Caco-2 (cell line): ENCODE results near the gene HSPG2. TPM values are rescaled to one million over a fixed set of nuclear protein-coding genes. Genes with fewer than 3 reads are reported as not detected.

ENCODE experiments used
- BruUV-seq: library from RNA; stranded (reverse); fragments of 400-500 nt; replicated peaks from 2 replicates; lab custom pipeline; 2021; lab: Mats Ljungman, UMichigan
- CTCF ChIA-PET: fragments of 300-600 bp; sonication (Branson Sonifier 250); formaldehyde crosslinking; loops from one replicate; lab custom pipeline; 2022; ENCODE audit warnings: antibody characterized with exemption; lab: Charles Lee
- POLR2A ChIA-PET: fragments of 300-600 bp; sonication (Branson Sonifier 250); formaldehyde crosslinking; loops from one replicate; lab custom pipeline; 2022; ENCODE audit warnings: antibody characterized with exemption; lab: Charles Lee
- DNase-seq, 2 experiments: peaks; one replicate each; pipeline versions ENCODE4 v3.0.0 to v3.0.0-alpha.2; 2020 to 2022
- H3K27me3 ChIP-seq: replicated peaks from 2 replicates; pipeline ENCODE4 v1.6.0; 2011; ENCODE audit warnings: low read length; ENCODE audit not compliant: control insufficient read depth, insufficient read depth
- H3K36me3 ChIP-seq: 2 replicates; pipeline ENCODE4 v1.5.1; 2011; ENCODE audit warnings: low read length; ENCODE audit not compliant: control insufficient read depth, insufficient read depth
- H3K4me1 ChIP-seq: fragments of 250-450 bp; sonication (Bioruptor Pico); 2 replicates; pipeline ENCODE4 v1.5.1; 2020; ENCODE audit warnings: mild to moderate bottlenecking
- H3K4me3 ChIP-seq: 2 replicates; pipeline ENCODE4 v1.5.1; 2011; ENCODE audit warnings: low read depth, mild to moderate bottlenecking, control low read depth, low read length
- H3K9me3 ChIP-seq: fragments of 250-450 bp; sonication (Bioruptor Pico); 2 replicates; pipeline ENCODE4 v1.5.1; 2020; ENCODE audit warnings: mild to moderate bottlenecking, moderate library complexity
- H3K27ac Mint-ChIP-seq: one replicate; pipeline ENCODE4 v1.8.0; 2022; ENCODE audit warnings: mixed read lengths; ENCODE audit not compliant: unreplicated experiment
- H3K27me3 Mint-ChIP-seq: one replicate; pipeline ENCODE4 v1.8.0; 2022; ENCODE audit warnings: mixed read lengths; ENCODE audit not compliant: insufficient read depth, unreplicated experiment
- H3K36me3 Mint-ChIP-seq: one replicate; pipeline ENCODE4 v1.8.0; 2022; ENCODE audit warnings: mild to moderate bottlenecking, mixed read lengths; ENCODE audit not compliant: insufficient read depth, unreplicated experiment
- H3K4me1 Mint-ChIP-seq: one replicate; pipeline ENCODE4 v1.8.0; 2022; ENCODE audit warnings: low read depth, mixed read lengths; ENCODE audit not compliant: unreplicated experiment
- H3K4me3 Mint-ChIP-seq: one replicate; pipeline ENCODE4 v1.8.0; 2022; ENCODE audit warnings: mild to moderate bottlenecking, moderate library complexity, mixed read lengths; ENCODE audit not compliant: unreplicated experiment
- H3K9me3 Mint-ChIP-seq: one replicate; pipeline ENCODE4 v1.8.0; 2022; ENCODE audit warnings: mixed read lengths; ENCODE audit not compliant: unreplicated experiment
- intact Hi-C: fragments of 100-400 bp; cut with micrococcal nuclease; formaldehyde crosslinking; loops from one replicate; pipeline ENCODE4 v1.10.0; 2022; ENCODE audit not compliant: unreplicated experiment
- total RNA-seq: library from RNA; stranded (reverse); gene quantifications from 2 replicates; pipeline ENCODE4 v1.2.3, GENCODE V29; 2022
- TF ChIP-seq, protein P1 (sequence below), 2 experiments: fragments of 200-600 bp in 1 of 2; IDR thresholded peaks; 1 replicate in 1 of 2; 2 replicates in 1 of 2; pipeline versions ENCODE4 v1.5.1 to v1.8.0; 2011 to 2022; ENCODE audit warnings: antibody characterized with exemption in 1 of 2, control low read depth in 1 of 2, inconsistent platforms in 1 of 2, low read depth in 1 of 2, low read length in 1 of 2, mild to moderate bottlenecking in 1 of 2, moderate library complexity in 1 of 2; ENCODE audit not compliant: insufficient read depth in 1 of 2, severe bottlenecking in 1 of 2, unreplicated experiment in 1 of 2

The HSPG2 gene
- total RNA-seq, 1 experiment from 2014 or later = 237 TPM

DNA sequence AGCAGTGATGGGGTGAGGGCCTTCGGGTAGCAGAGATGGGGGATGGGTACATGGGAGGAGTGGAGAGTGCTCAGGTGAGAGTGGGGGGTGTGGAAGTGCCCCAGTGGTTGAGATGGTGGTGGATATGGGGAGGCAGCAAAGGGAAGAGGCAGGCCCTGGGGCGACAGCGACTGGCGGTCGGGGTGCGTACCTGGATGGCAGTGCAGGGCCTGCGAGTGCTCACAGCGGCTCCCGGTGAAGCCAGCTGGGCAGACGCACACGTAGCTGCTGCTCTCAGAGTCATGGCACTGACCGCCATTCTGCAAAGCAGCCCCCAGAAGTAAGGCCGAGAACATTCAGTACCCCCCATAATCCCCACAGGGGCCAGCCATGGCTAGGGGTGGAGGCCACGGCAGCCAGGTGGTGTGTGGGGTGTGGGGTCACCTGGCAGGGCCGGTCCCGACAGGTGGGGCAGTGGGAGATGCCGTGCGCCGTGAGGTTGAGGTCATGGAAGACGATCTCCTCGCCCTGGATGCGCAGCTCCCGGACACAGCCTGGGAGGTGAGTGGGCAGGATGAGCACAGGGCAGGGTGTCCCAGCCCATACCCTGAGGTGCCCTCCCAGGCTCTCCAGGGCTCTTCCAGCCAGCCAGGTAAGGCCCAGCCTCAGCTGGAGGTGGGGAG is 106.2 kb downstream of the HSPG2 start:
- intact Hi-C loops = no loop called here
- Mint-ChIP-seq H3K4me1 (no peaks in the 10 kb centered on the region), H3K36me3 (peaks cover 81% of the 10 kb centered on the region), H3K27me3 (no peaks in the 10 kb centered on the region), H3K27ac (peak overlapping the region; percentile 42), H3K4me3 (no peak overlapping the region), H3K9me3 (no peaks in the 10 kb centered on the region)
- Histone ChIP-seq H3K4me3 (no peak overlapping the region), H3K9me3 (no peaks in the 10 kb centered on the region), H3K4me1 (no peaks in the 10 kb centered on the region), H3K27me3 (no peaks in the 10 kb centered on the region), H3K36me3 (peaks cover 7% of the 10 kb centered on the region)
- BruUV-seq = no TSS peak
- ChIA-PET POLR2A (no interaction called here), CTCF (no interaction called here)
- DNase-seq = no peak
- TF ChIP-seq, protein P1, sequence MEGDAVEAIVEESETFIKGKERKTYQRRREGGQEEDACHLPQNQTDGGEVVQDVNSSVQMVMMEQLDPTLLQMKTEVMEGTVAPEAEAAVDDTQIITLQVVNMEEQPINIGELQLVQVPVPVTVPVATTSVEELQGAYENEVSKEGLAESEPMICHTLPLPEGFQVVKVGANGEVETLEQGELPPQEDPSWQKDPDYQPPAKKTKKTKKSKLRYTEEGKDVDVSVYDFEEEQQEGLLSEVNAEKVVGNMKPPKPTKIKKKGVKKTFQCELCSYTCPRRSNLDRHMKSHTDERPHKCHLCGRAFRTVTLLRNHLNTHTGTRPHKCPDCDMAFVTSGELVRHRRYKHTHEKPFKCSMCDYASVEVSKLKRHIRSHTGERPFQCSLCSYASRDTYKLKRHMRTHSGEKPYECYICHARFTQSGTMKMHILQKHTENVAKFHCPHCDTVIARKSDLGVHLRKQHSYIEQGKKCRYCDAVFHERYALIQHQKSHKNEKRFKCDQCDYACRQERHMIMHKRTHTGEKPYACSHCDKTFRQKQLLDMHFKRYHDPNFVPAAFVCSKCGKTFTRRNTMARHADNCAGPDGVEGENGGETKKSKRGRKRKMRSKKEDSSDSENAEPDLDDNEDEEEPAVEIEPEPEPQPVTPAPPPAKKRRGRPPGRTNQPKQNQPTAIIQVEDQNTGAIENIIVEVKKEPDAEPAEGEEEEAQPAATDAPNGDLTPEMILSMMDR (IDR thresholded peaks at IDR 0.05; ENCODE audit: insufficient read depth in 1 of 2, low read depth in 1 of 2, low read length in 1 of 2, severe bottlenecking in 1 of 2, unreplicated experiment in 1 of 2) = no peak

DNA sequence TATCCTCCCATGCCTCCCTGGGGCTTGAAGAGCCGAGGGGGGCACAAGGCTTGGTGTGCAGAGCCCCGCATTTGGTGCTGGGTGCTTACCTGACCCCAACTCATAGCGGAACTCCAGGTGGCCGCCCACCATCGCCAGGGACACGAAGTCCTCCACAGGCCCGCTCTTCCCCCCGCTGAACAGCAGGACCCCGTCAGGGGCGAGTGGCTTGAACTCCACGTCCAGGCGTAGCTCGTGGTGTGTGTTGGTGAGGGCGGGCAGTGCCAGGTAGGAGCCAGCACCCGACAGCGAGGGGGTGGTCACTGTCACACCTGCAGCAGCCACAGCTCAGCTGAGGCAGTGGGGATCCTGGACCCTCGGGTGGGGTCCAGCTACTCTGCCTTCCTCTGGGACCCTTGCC is 107.8 kb downstream of the HSPG2 start:
- intact Hi-C loops = no loop called here
- H3K4me3 ChIP-seq = no peak overlapping the region
- no TSS peak for BruUV-seq
- TF ChIP-seq, protein P1 (IDR thresholded peaks at IDR 0.05; ENCODE audit: insufficient read depth in 1 of 2, low read depth in 1 of 2, low read length in 1 of 2, severe bottlenecking in 1 of 2, unreplicated experiment in 1 of 2) = no peak
- H3K4me1 ChIP-seq = no peaks in the 10 kb centered on the region
- no peaks in the 10 kb centered on the region for H3K27me3 Mint-ChIP-seq
- peaks cover 2% of the 10 kb centered on the region; the same call in 1 of the 2 replicates for H3K36me3 ChIP-seq
- DNase-seq = no peak
- no peaks in the 10 kb centered on the region for H3K9me3 Mint-ChIP-seq
- no peaks in the 10 kb centered on the region for H3K27me3 ChIP-seq
- no peaks in the 10 kb centered on the region for H3K9me3 ChIP-seq
- H3K27ac Mint-ChIP-seq = no peak overlapping the region
- H3K4me3 Mint-ChIP-seq = no peak overlapping the region
- ChIA-PET POLR2A (no interaction called here), CTCF (no interaction called here)
- H3K36me3 Mint-ChIP-seq = peaks cover 65% of the 10 kb centered on the region
- H3K4me1 Mint-ChIP-seq = no peaks in the 10 kb centered on the region

DNA sequence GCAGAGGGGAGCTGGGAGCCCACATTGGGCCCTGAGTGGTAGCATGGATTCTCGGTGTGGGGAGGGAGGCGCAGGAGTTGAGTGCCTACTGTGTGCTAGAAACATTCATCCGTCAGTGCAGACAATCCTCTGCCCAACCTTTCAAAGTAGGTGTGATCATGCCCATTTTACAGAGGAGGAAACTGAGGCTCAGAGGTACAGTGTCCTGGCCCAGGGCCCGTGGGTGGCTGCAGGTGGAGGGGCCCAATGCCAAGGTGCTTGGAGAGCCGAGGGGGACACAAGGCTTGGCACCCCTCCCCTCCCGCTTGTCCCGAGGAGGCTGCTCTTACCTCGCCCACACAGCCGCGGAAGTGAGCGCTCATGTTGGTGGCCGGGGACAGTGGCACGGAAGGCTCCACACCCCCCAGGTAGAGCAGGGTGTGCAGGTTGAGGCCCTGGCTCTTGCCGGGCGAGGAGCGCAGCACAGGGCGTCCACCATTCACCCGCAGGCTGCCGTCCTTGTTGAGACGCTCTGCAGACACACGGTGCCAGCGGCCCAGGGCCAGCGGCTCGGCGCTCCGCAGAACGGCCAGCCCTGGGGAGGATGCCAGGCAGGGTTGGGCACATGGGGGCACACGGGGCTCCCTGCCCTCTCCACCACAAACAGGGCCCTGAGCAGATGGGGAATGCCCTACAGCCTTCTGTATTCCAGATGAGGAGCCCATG is 108.5 kb downstream of the HSPG2 start:
- CTCF ChIA-PET = no interaction called here
- BruUV-seq = no TSS peak
- H3K27ac Mint-ChIP-seq = no peak overlapping the region

More for the DNA sequence above, 108.5 kb downstream of the HSPG2 start:
- DNase-seq = no peak
- H3K4me1 Mint-ChIP-seq = no peaks in the 10 kb centered on the region
- intact Hi-C loops = no loop called here
- H3K27me3 ChIP-seq = no peaks in the 10 kb centered on the region
- H3K36me3 ChIP-seq = peaks cover 2% of the 10 kb centered on the region; the same call in 1 of the 2 replicates
- no peaks in the 10 kb centered on the region for H3K9me3 Mint-ChIP-seq
- no peak overlapping the region for H3K4me3 Mint-ChIP-seq
- no peaks in the 10 kb centered on the region for H3K9me3 ChIP-seq
- no peak overlapping the region for H3K4me3 ChIP-seq
- no peaks in the 10 kb centered on the region for H3K4me1 ChIP-seq
- POLR2A ChIA-PET = no interaction called here
- no peaks in the 10 kb centered on the region for H3K27me3 Mint-ChIP-seq
- H3K36me3 Mint-ChIP-seq = peaks cover 62% of the 10 kb centered on the region
- TF ChIP-seq, protein P1 (IDR thresholded peaks at IDR 0.05; ENCODE audit: insufficient read depth in 1 of 2, low read depth in 1 of 2, low read length in 1 of 2, severe bottlenecking in 1 of 2, unreplicated experiment in 1 of 2) = no peak
